DOHH2 (cell line): ENCODE results near the gene SPRY1.

Source experiments
- H3F3A ChIP-seq: fragments of 200-600 bp; sonication (generic), shearing (Covaris generic); 2 replicates; pipeline ENCODE4 v1.6.0; 2016; ENCODE audit warnings: antibody characterized with exemption, mild to moderate bottlenecking; ENCODE audit not compliant: control insufficient read depth, insufficient read depth
- H3K27ac ChIP-seq: fragments of 200-600 bp; sonication (generic); 2 replicates; pipeline ENCODE4 v1.5.1; 2014; ENCODE audit warnings: low read depth, mild to moderate bottlenecking, low read length, moderate library complexity
- H3K27me3 ChIP-seq: fragments of 200-600 bp; sonication (generic); 2 replicates; pipeline ENCODE4 v1.6.1; 2014; ENCODE audit warnings: mild to moderate bottlenecking, low read length, mixed read lengths; ENCODE audit not compliant: control insufficient read depth
- H3K36me3 ChIP-seq: fragments of 200-600 bp; sonication (generic); 2 replicates; pipeline ENCODE4 v1.6.1; 2014; ENCODE audit warnings: mild to moderate bottlenecking, low read length, moderate library complexity, mixed read lengths; ENCODE audit not compliant: control insufficient read depth
- H3K4me1 ChIP-seq: fragments of 200-600 bp; sonication (generic); 2 replicates; pipeline ENCODE4 v1.6.1; 2014; ENCODE audit warnings: mild to moderate bottlenecking, low read length, mixed read lengths; ENCODE audit not compliant: control insufficient read depth
- H3K4me2 ChIP-seq: fragments of 200-600 bp; sonication (generic); 2 replicates; pipeline ENCODE4 v1.6.0; 2014; ENCODE audit warnings: mild to moderate bottlenecking, low read length, moderate library complexity
- H3K4me3 ChIP-seq: fragments of 200-600 bp; sonication (generic); 2 replicates; pipeline ENCODE4 v1.5.1; 2014; ENCODE audit warnings: mild to moderate bottlenecking, low read length, mixed read lengths
- H3K79me2 ChIP-seq: fragments of 200-600 bp; sonication (generic); 2 replicates; pipeline ENCODE4 v1.6.1; 2014; ENCODE audit warnings: mild to moderate bottlenecking, low read length, mixed read lengths; ENCODE audit not compliant: control insufficient read depth
- H3K9me2 ChIP-seq: fragments of 200-600 bp; sonication (generic); replicated peaks from 2 replicates; pipeline ENCODE4 v1.6.1; 2014; ENCODE audit warnings: mild to moderate bottlenecking, low read length, mixed read lengths; ENCODE audit not compliant: control insufficient read depth
- H3K9me3 ChIP-seq: fragments of 200-600 bp; sonication (generic); 2 replicates; pipeline ENCODE4 v1.6.1; 2014; ENCODE audit warnings: antibody characterized with exemption, low read length, mixed read lengths; ENCODE audit not compliant: control insufficient read depth, insufficient read depth
- H4K20me1 ChIP-seq: fragments of 200-600 bp; sonication (generic); 2 replicates; pipeline ENCODE4 v1.6.0; 2014; ENCODE audit warnings: low read depth, mild to moderate bottlenecking, antibody characterized with exemption, low read length, moderate library complexity; ENCODE audit not compliant: control insufficient read depth, insufficient read depth
- CTCF ChIP-seq: fragments of 200-600 bp; sonication (generic); IDR thresholded peaks from one replicate; pipeline ENCODE4 v1.5.1; 2014; ENCODE audit warnings: antibody characterized with exemption, mild to moderate bottlenecking, low read depth, low read length; ENCODE audit not compliant: poor library complexity, severe bottlenecking
- EZH2phosphoT487 ChIP-seq: fragments of 200-600 bp; sonication (generic); IDR thresholded peaks from 2 replicates; pipeline ENCODE4 v1.6.1; 2017; ENCODE audit warnings: borderline replicate concordance, mild to moderate bottlenecking, antibody characterized with exemption, low read length, moderate library complexity, mixed read lengths

Gene SPRY1

DNA sequence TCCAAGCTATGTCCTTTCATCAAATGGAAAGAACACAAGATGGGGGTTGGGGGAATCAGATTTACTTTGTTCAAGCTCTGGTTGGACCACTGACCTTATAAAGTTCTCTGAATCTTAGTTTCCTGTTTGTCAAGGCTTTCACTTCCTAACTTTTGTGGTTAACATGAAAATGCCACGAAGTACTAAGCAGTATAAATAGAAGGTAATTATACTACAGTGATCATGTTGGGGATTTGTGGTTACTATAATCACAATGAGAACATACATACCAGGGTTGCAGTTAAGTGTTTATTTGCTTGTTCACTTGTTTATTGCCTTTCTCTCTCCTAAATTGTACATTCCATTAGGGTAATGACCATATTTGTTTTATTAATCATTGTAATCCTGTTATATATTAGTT, 53.2 kb downstream of the SPRY1 start:
- Histone ChIP-seq H3K27me3 (no peaks in the 10 kb centered on the region), H3K4me1 (peaks cover 50% of the 10 kb centered on the region), H4K20me1 (no peaks in the 10 kb centered on the region), H3K36me3 (no peaks in the 10 kb centered on the region), H3K9me2 (no peaks in the 10 kb centered on the region), H3K9me3 (no peaks in the 10 kb centered on the region), H3K79me2 (no peaks in the 10 kb centered on the region), H3F3A (no peaks in the 10 kb centered on the region), H3K27ac (no peak overlapping the region), H3K4me2 (peak overlapping the region; percentile 61), H3K4me3 (peak overlapping the region; percentile 46)
- no peak for TF ChIP-seq CTCF
- no peak for TF ChIP-seq EZH2phosphoT487

- Histone ChIP-seq H3K4me3 (peak overlapping the region; percentile 46; the same call in 1 of the 2 replicates), H3K27ac (no peak overlapping the region), H3K79me2 (no peaks in the 10 kb centered on the region), H3K9me2 (no peaks in the 10 kb centered on the region), H3K36me3 (no peaks in the 10 kb centered on the region), H3F3A (no peaks in the 10 kb centered on the region), H4K20me1 (no peaks in the 10 kb centered on the region), H3K27me3 (no peaks in the 10 kb centered on the region), H3K4me2 (peak overlapping the region; percentile 61), H3K9me3 (no peaks in the 10 kb centered on the region), H3K4me1 (peaks cover 49% of the 10 kb centered on the region)
- TF ChIP-seq EZH2phosphoT487 (no peak), CTCF (no peak)
These were observed 53.8 kb downstream of the SPRY1 start for GRCh38 chr4:123450393-123450792.

GRCh38 chr4:123452616-123453015, 56.0 kb downstream of the SPRY1 start:
- peak overlapping the region; percentile 19 for H3K4me2 ChIP-seq
- peaks cover 52% of the 10 kb centered on the region for H3K4me1 ChIP-seq
- H3F3A ChIP-seq = no peaks in the 10 kb centered on the region
- TF ChIP-seq CTCF = no peak
- no peak for TF ChIP-seq EZH2phosphoT487
- no peaks in the 10 kb centered on the region for H3K9me2 ChIP-seq
- H3K36me3 ChIP-seq = no peaks in the 10 kb centered on the region
- no peaks in the 10 kb centered on the region for H3K27me3 ChIP-seq
- no peaks in the 10 kb centered on the region for H4K20me1 ChIP-seq
- no peak overlapping the region for H3K4me3 ChIP-seq
- H3K79me2 ChIP-seq = no peaks in the 10 kb centered on the region
- H3K27ac ChIP-seq = no peak overlapping the region
- H3K9me3 ChIP-seq = no peaks in the 10 kb centered on the region
